Measurements from ENCODE around the gene MS4A10.

- no peak for TF ChIP-seq POLR2A (IDR thresholded peaks at IDR 0.05; ENCODE audit: low read depth, low read length)
- TF ChIP-seq POLR2AphosphoS5 (IDR thresholded peaks at IDR 0.05; ENCODE audit: low read depth, low read length), result no peak
- no peak for TF ChIP-seq TAF1 (IDR thresholded peaks at IDR 0.05; ENCODE audit: borderline replicate concordance, low read depth, low read length)
These were observed 3.7 kb upstream of the MS4A10 start for GRCh38 chr11:60781286-60781980.
